ENCODE results near the gene GRPEL1. TPM values are rescaled to one million over a fixed set of nuclear protein-coding genes. Genes with fewer than 3 reads are reported as not detected.

The GRPEL1 gene
- total RNA-seq, 8 experiments from 2014 or later: 14.3 to 75.1 (median 20.3) TPM

GRCh38 chr4:7070729-7071511, 3.1 kb upstream of the GRPEL1 start:
- WGBS, 10 experiments: 0 to 71% (median 36%) methylated on average over 3 to 12 of the region's 23 CpGs; no CpG with 5 or more reads in 1 of the 10 experiments
- H3K4me1 ChIP-seq (replicated peaks in 1 of 2): peaks cover 8 to 10% of the 10 kb centered on the region in 2 donors
- H3K27ac ChIP-seq: no peak overlapping the region
- ATAC-seq (replicated peaks in 6 of 8): peak in 6 of 8 experiments; percentile 1 to 11 (median 6)
- H3K4me3 ChIP-seq: no peak overlapping the region
- in situ Hi-C loops (cut with MboI; ENCODE audit: low pct_unique_long_range_greater_than_20kb in 2 of 9, low sequenced_read_pairs in 9 of 9, unreplicated experiment in 9 of 9): loop anchor here in 3 of 9 experiments (25.0 kb wide), 1 partner anchor 359 kb away; the partner anchor contains the start of genes BLOC1S4 (in 3 of the 3) and MRFAP1L1 (in 3 of the 3)

GRCh38 chr4:7068883-7069282, 1.0 kb upstream of the GRPEL1 start:
- Histone ChIP-seq H3K27ac (no peak overlapping the region), H3K4me3 (peak overlapping the region; percentile 74 to 96 (median 90)), H3K4me1 (replicated peaks in 1 of 2) (peaks cover 8 to 10% of the 10 kb centered on the region in 2 donors)
- peak in 1 of 8 experiments; percentile 0 for ATAC-seq (replicated peaks in 6 of 8)
- in situ Hi-C loops (cut with MboI; ENCODE audit: low pct_unique_long_range_greater_than_20kb in 2 of 9, low sequenced_read_pairs in 9 of 9, unreplicated experiment in 9 of 9): loop anchor here in 3 of 9 experiments (25.0 kb wide), 1 partner anchor 357 kb away; the partner anchor contains the start of genes BLOC1S4 (in 3 of the 3) and MRFAP1L1 (in 3 of the 3)
- 0 to 31% (median 22%) methylated on average over 2 to 12 of the region's 20 CpGs; no CpG with 5 or more reads in 3 of the 10 experiments for WGBS, 10 experiments

GRCh38 chr4:7068279-7068842, 497 bp upstream of the GRPEL1 start:
- WGBS, 10 experiments: 0 to 3% (median 0%) methylated on average over 3 to 15 of the region's 50 CpGs; no CpG with 5 or more reads in 3 of the 10 experiments
- in situ Hi-C loops (cut with MboI; ENCODE audit: low pct_unique_long_range_greater_than_20kb in 2 of 9, low sequenced_read_pairs in 9 of 9, unreplicated experiment in 9 of 9): loop anchor here in 3 of 9 experiments (25.0 kb wide), 1 partner anchor 356 kb away; the partner anchor contains the start of genes BLOC1S4 (in 3 of the 3) and MRFAP1L1 (in 3 of the 3)
- Histone ChIP-seq H3K4me1 (replicated peaks in 1 of 2) (peaks cover 8 to 10% of the 10 kb centered on the region in 2 donors), H3K4me3 (peak overlapping the region; percentile 74 to 96 (median 90)), H3K27ac (peak overlapping the region; percentile 41 to 47)
- ATAC-seq (replicated peaks in 6 of 8): peak in 1 of 8 experiments; percentile 70

GRCh38 chr4:7067126-7067451, 775 bp downstream of the GRPEL1 start:
- peaks cover 8 to 10% of the 10 kb centered on the region in 2 donors for H3K4me1 ChIP-seq (replicated peaks in 1 of 2)
- in situ Hi-C loops (cut with MboI; ENCODE audit: low pct_unique_long_range_greater_than_20kb in 2 of 9, low sequenced_read_pairs in 9 of 9, unreplicated experiment in 9 of 9): loop anchor here in 3 of 9 experiments (25.0 kb wide), 1 partner anchor 355 kb away; the partner anchor contains the start of genes BLOC1S4 (in 3 of the 3) and MRFAP1L1 (in 3 of the 3)
- WGBS, 10 experiments: 0 to 7% (median 3%) methylated on average over 3 to 12 of the region's 13 CpGs; no CpG with 5 or more reads in 4 of the 10 experiments
- no peak overlapping the region for H3K27ac ChIP-seq
- no peak for ATAC-seq (replicated peaks in 6 of 8)
- peak overlapping the region; percentile 74 to 96 (median 90) for H3K4me3 ChIP-seq

GRCh38 chr4:7066493-7066892, 1.4 kb downstream of the GRPEL1 start:
- peak overlapping the region in 2 of 5 donors; percentile 84 to 93 for H3K4me3 ChIP-seq
- H3K4me1 ChIP-seq (replicated peaks in 1 of 2): peaks cover 8 to 10% of the 10 kb centered on the region in 2 donors
- in situ Hi-C loops (cut with MboI; ENCODE audit: low pct_unique_long_range_greater_than_20kb in 2 of 9, low sequenced_read_pairs in 9 of 9, unreplicated experiment in 9 of 9): loop anchor here in 3 of 9 experiments (25.0 kb wide), 1 partner anchor 354 kb away; the partner anchor contains the start of genes BLOC1S4 (in 3 of the 3) and MRFAP1L1 (in 3 of the 3)
- WGBS, 10 experiments: 50 to 94% (median 70%) methylated on average over 1 to 4 of the region's 4 CpGs; no CpG with 5 or more reads in 1 of the 10 experiments
- no peak for ATAC-seq (replicated peaks in 6 of 8)
- H3K27ac ChIP-seq: no peak overlapping the region

GRCh38 chr4:7066006-7066405, 1.9 kb downstream of the GRPEL1 start:
- peaks cover 8 to 10% of the 10 kb centered on the region in 2 donors for H3K4me1 ChIP-seq (replicated peaks in 1 of 2)
- 88 to 100% (median 94%) methylated on average over 1 to 7 of the region's 11 CpGs; no CpG with 5 or more reads in 1 of the 10 experiments for WGBS, 10 experiments
- H3K4me3 ChIP-seq: no peak overlapping the region
- H3K27ac ChIP-seq: no peak overlapping the region
- ATAC-seq (replicated peaks in 6 of 8): no peak
- in situ Hi-C loops (cut with MboI; ENCODE audit: low pct_unique_long_range_greater_than_20kb in 2 of 9, low sequenced_read_pairs in 9 of 9, unreplicated experiment in 9 of 9): loop anchor here in 3 of 9 experiments (25.0 kb wide), 1 partner anchor 354 kb away; the partner anchor contains the start of genes BLOC1S4 (in 3 of the 3) and MRFAP1L1 (in 3 of the 3)

- H3K4me1 ChIP-seq (replicated peaks in 1 of 2): peaks cover 6 to 7% of the 10 kb centered on the region in 2 donors
- WGBS, 10 experiments: 0 to 100% (median 89%) methylated on average over 1 to 4 of the region's 4 CpGs; no CpG with 5 or more reads in 4 of the 10 experiments
- in situ Hi-C loops (cut with MboI; ENCODE audit: low pct_unique_long_range_greater_than_20kb in 2 of 9, low sequenced_read_pairs in 9 of 9, unreplicated experiment in 9 of 9): loop anchor here in 3 of 9 experiments (25.0 kb wide), 1 partner anchor 351 kb away; the partner anchor contains the start of genes BLOC1S4 (in 3 of the 3) and MRFAP1L1 (in 3 of the 3)
- no peak overlapping the region for H3K27ac ChIP-seq
- H3K4me3 ChIP-seq: no peak overlapping the region
- no peak for ATAC-seq (replicated peaks in 6 of 8)
These were observed 4.5 kb downstream of the GRPEL1 start for GRCh38 chr4:7063362-7063761.

GRCh38 chr4:7062816-7063215, 5.0 kb downstream of the GRPEL1 start:
- no peak for ATAC-seq (replicated peaks in 6 of 8)
- H3K4me3 ChIP-seq: no peak overlapping the region
- in situ Hi-C loops (cut with MboI; ENCODE audit: low pct_unique_long_range_greater_than_20kb in 2 of 9, low sequenced_read_pairs in 9 of 9, unreplicated experiment in 9 of 9): loop anchor here in 3 of 9 experiments (25.0 kb wide), 1 partner anchor 351 kb away; the partner anchor contains the start of genes BLOC1S4 (in 3 of the 3) and MRFAP1L1 (in 3 of the 3)
- WGBS, 10 experiments: 67 to 100% (median 100%) methylated on average over 1 to 3 of the region's 4 CpGs; no CpG with 5 or more reads in 4 of the 10 experiments
- H3K4me1 ChIP-seq (replicated peaks in 1 of 2): peaks cover 6 to 7% of the 10 kb centered on the region in 2 donors
- no peak overlapping the region for H3K27ac ChIP-seq

- WGBS, 10 experiments: 67 to 100% (median 91%) methylated on average over 1 to 4 of the region's 6 CpGs; no CpG with 5 or more reads in 4 of the 10 experiments
- H3K4me1 ChIP-seq (replicated peaks in 1 of 2): peaks cover 3 to 4% of the 10 kb centered on the region in 2 donors
- in situ Hi-C loops (cut with MboI; ENCODE audit: low pct_unique_long_range_greater_than_20kb in 2 of 9, low sequenced_read_pairs in 9 of 9, unreplicated experiment in 9 of 9): loop anchor here in 3 of 9 experiments (25.0 kb wide), 1 partner anchor 350 kb away; the partner anchor contains the start of genes BLOC1S4 (in 3 of the 3) and MRFAP1L1 (in 3 of the 3)
These were observed 6.0 kb downstream of the GRPEL1 start for GRCh38 chr4:7061815-7062214.

GRCh38 chr4:7060346-7061150, 7.3 kb downstream of the GRPEL1 start:
- H3K27ac ChIP-seq: no peak overlapping the region

More at GRCh38 chr4:7061815-7062214, 6.0 kb downstream of the GRPEL1 start:
- ATAC-seq (replicated peaks in 6 of 8): no peak
- Histone ChIP-seq H3K27ac (no peak overlapping the region), H3K4me3 (no peak overlapping the region)

GRCh38 chr4:7059662-7060061, 8.2 kb downstream of the GRPEL1 start:
- 63 to 100% (median 92%) methylated on average over 1 to 11 of the region's 11 CpGs for WGBS, 10 experiments
- ATAC-seq (replicated peaks in 6 of 8): peak in 1 of 8 experiments; percentile 75
- Histone ChIP-seq H3K27ac (no peak overlapping the region), H3K4me3 (no peak overlapping the region), H3K4me1 (replicated peaks in 1 of 2) (no peaks in the 10 kb centered on the region)
- in situ Hi-C loops (cut with MboI; ENCODE audit: low pct_unique_long_range_greater_than_20kb in 2 of 9, low sequenced_read_pairs in 9 of 9, unreplicated experiment in 9 of 9): loop anchor here in 3 of 9 experiments (25.0 kb wide), 1 partner anchor 347 kb away; the partner anchor contains the start of genes BLOC1S4 (in 3 of the 3) and MRFAP1L1 (in 3 of the 3)

More at GRCh38 chr4:7060346-7061150, 7.3 kb downstream of the GRPEL1 start:
- in situ Hi-C loops (cut with MboI; ENCODE audit: low pct_unique_long_range_greater_than_20kb in 2 of 9, low sequenced_read_pairs in 9 of 9, unreplicated experiment in 9 of 9): loop anchor here in 3 of 9 experiments (25.0 kb wide), 1 partner anchor 348 kb away; the partner anchor contains the start of genes BLOC1S4 (in 3 of the 3) and MRFAP1L1 (in 3 of the 3)
- WGBS, 10 experiments: 49 to 100% (median 92%) methylated on average over 2 to 17 of the region's 20 CpGs
- no peak for ATAC-seq (replicated peaks in 6 of 8)
- no peak overlapping the region for H3K4me3 ChIP-seq
- H3K4me1 ChIP-seq (replicated peaks in 1 of 2): no peaks in the 10 kb centered on the region

Measured in motor neuron (in vitro differentiated cells).